GM23338 (cell line): ENCODE results near the gene DPH7.

Experiments
- CREB1 ChIP-seq: fragments of 250-450 bp; sonication (Bioruptor Pico); IDR thresholded peaks from 2 replicates; pipeline ENCODE4 v1.5.0; 2020; ENCODE audit warnings: low read depth, mild to moderate bottlenecking, moderate library complexity
- EZH2 ChIP-seq: fragments of 200-600 bp; sonication (generic); IDR thresholded peaks from one replicate; pipeline ENCODE4 v1.8.0; 2017; ENCODE audit warnings: antibody characterized with exemption, mild to moderate bottlenecking, low read depth; ENCODE audit not compliant: unreplicated experiment
- EZH2phosphoT487 ChIP-seq: fragments of 200-600 bp; sonication (generic); IDR thresholded peaks from one replicate; pipeline ENCODE4 v1.8.1; 2018; ENCODE audit warnings: antibody characterized with exemption; ENCODE audit not compliant: unreplicated experiment
- POLR2AphosphoS5 ChIP-seq: IDR thresholded peaks from 2 replicates; pipeline ENCODE4 v1.6.1; 2016; ENCODE audit warnings: antibody characterized with exemption, low read depth
- TF ChIP-seq, protein P1 (sequence below), 2 experiments: fragments of 200-600 bp in 1 of 2; sonication (generic) in 1 of 2; conservative IDR thresholded peaks; 2 replicates each; pipeline versions ENCODE4 v1.5.1 to v1.6.1; 2016 to 2017; ENCODE audit warnings: antibody characterized with exemption in 2 of 2, low read depth in 2 of 2, mild to moderate bottlenecking in 2 of 2, moderate library complexity in 1 of 2
- TF ChIP-seq, protein P2 (sequence below): IDR thresholded peaks from one replicate; pipeline ENCODE4 v1.6.1; 2018; ENCODE audit warnings: antibody characterized with exemption; ENCODE audit not compliant: unreplicated experiment
- TF ChIP-seq, protein P3 (sequence below): IDR thresholded peaks from 2 replicates; pipeline ENCODE4 v1.6.1; 2016; ENCODE audit warnings: antibody characterized with exemption

DNA sequence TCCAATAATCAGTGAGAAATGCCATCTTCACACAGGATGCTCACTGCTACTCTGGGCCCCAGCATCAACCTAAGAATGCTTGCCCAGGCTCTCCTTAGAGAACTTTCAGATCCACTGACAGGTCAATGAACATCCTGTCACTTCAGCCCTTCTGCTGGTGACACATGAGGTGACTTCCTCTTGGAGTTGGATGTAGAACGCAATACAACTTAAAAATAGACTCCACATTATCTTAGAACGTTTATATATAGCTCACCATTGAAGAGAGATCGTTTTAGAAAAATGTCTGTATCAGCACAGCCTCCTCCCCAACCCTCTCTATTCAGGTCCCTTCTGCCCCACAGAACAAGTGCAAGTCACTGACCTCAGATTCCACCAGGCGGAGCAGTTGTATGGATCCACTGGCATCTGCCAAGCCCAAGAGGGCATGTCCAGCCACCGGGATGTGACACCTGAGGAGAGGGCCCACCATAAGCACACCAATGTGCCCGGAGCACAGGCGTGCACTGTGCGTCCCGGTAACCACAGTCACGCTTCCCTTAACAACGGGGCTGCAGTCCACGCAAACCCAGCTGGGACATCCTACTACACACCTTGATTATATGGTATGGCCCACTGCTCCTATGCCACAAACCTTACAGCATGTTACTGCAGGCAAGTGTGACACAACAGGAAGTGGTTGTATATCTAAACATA lies 2.9 kb downstream of the DPH7 start:
- TF ChIP-seq, protein P1, sequence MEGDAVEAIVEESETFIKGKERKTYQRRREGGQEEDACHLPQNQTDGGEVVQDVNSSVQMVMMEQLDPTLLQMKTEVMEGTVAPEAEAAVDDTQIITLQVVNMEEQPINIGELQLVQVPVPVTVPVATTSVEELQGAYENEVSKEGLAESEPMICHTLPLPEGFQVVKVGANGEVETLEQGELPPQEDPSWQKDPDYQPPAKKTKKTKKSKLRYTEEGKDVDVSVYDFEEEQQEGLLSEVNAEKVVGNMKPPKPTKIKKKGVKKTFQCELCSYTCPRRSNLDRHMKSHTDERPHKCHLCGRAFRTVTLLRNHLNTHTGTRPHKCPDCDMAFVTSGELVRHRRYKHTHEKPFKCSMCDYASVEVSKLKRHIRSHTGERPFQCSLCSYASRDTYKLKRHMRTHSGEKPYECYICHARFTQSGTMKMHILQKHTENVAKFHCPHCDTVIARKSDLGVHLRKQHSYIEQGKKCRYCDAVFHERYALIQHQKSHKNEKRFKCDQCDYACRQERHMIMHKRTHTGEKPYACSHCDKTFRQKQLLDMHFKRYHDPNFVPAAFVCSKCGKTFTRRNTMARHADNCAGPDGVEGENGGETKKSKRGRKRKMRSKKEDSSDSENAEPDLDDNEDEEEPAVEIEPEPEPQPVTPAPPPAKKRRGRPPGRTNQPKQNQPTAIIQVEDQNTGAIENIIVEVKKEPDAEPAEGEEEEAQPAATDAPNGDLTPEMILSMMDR (conservative IDR thresholded peaks at IDR 0.05; ENCODE audit: low read depth in 2 of 2), result no peak; a peak in 1 of 4 replicates
- TF ChIP-seq EZH2phosphoT487, result no peak
- TF ChIP-seq POLR2AphosphoS5, result no peak
- TF ChIP-seq, protein P2, sequence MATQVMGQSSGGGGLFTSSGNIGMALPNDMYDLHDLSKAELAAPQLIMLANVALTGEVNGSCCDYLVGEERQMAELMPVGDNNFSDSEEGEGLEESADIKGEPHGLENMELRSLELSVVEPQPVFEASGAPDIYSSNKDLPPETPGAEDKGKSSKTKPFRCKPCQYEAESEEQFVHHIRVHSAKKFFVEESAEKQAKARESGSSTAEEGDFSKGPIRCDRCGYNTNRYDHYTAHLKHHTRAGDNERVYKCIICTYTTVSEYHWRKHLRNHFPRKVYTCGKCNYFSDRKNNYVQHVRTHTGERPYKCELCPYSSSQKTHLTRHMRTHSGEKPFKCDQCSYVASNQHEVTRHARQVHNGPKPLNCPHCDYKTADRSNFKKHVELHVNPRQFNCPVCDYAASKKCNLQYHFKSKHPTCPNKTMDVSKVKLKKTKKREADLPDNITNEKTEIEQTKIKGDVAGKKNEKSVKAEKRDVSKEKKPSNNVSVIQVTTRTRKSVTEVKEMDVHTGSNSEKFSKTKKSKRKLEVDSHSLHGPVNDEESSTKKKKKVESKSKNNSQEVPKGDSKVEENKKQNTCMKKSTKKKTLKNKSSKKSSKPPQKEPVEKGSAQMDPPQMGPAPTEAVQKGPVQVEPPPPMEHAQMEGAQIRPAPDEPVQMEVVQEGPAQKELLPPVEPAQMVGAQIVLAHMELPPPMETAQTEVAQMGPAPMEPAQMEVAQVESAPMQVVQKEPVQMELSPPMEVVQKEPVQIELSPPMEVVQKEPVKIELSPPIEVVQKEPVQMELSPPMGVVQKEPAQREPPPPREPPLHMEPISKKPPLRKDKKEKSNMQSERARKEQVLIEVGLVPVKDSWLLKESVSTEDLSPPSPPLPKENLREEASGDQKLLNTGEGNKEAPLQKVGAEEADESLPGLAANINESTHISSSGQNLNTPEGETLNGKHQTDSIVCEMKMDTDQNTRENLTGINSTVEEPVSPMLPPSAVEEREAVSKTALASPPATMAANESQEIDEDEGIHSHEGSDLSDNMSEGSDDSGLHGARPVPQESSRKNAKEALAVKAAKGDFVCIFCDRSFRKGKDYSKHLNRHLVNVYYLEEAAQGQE, result no peak
- TF ChIP-seq, protein P3, sequence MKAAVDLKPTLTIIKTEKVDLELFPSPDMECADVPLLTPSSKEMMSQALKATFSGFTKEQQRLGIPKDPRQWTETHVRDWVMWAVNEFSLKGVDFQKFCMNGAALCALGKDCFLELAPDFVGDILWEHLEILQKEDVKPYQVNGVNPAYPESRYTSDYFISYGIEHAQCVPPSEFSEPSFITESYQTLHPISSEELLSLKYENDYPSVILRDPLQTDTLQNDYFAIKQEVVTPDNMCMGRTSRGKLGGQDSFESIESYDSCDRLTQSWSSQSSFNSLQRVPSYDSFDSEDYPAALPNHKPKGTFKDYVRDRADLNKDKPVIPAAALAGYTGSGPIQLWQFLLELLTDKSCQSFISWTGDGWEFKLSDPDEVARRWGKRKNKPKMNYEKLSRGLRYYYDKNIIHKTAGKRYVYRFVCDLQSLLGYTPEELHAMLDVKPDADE, result no peak
- no peak for TF ChIP-seq CREB1 (CRISPR knock-in tag)
- no peak for TF ChIP-seq EZH2
